GM23338 (cell line): ENCODE measurements around the gene KCNJ6. TPM values are rescaled to one million over a fixed set of nuclear protein-coding genes. Genes with fewer than 3 reads are reported as not detected.
A peak's percentile ranks its signal among the peaks of the same experiment; 100 is the strongest.

Experiments
- ATAC-seq: fragments of 200-7000 bp; cut with Tn5 transposase; 3 replicates; pipeline ENCODE4 v1.9.1; 2020
- DNase-seq: peaks from one replicate; pipeline ENCODE4 v3.0.0-alpha.2; 2015; ENCODE audit warnings: low spot score
- H2AFZ ChIP-seq: fragments of 200-600 bp; sonication (generic); 2 replicates; pipeline ENCODE4 v1.8.0; 2016; ENCODE audit warnings: antibody characterized with exemption, mild to moderate bottlenecking, moderate library complexity
- H3F3A ChIP-seq: fragments of 200-600 bp; sonication (generic); replicated peaks from 2 replicates; pipeline ENCODE4 v1.8.0; 2017; ENCODE audit warnings: antibody characterized with exemption, mixed run types, low read depth
- H3K27ac ChIP-seq: fragments of 200-600 bp; sonication (generic); 2 replicates; pipeline ENCODE4 v1.6.1; 2016; ENCODE audit warnings: low read depth
- H3K27me3 ChIP-seq: fragments of 200-600 bp; sonication (generic); 2 replicates; pipeline ENCODE4 v1.8.0; 2016; ENCODE audit warnings: mild to moderate bottlenecking, mixed run types, moderate library complexity; ENCODE audit not compliant: insufficient read depth
- H3K36me3 ChIP-seq: fragments of 200-600 bp; sonication (generic); 2 replicates; pipeline ENCODE4 v1.8.0; 2016; ENCODE audit warnings: mild to moderate bottlenecking; ENCODE audit not compliant: insufficient read depth
- H3K4me1 ChIP-seq: fragments of 200-600 bp; sonication (generic); 2 replicates; pipeline ENCODE4 v1.8.0; 2016; ENCODE audit warnings: mild to moderate bottlenecking, moderate library complexity; ENCODE audit not compliant: insufficient read depth
- H3K4me2 ChIP-seq: fragments of 200-600 bp; sonication (generic); 2 replicates; pipeline ENCODE4 v1.7.1; 2017; ENCODE audit warnings: mixed run types
- H3K4me3 ChIP-seq: fragments of 200-600 bp; sonication (generic); 2 replicates; pipeline ENCODE4 v1.6.1; 2016; ENCODE audit warnings: mixed run types
- H3K79me2 ChIP-seq: fragments of 200-600 bp; sonication (generic); replicated peaks from 2 replicates; pipeline ENCODE4 v1.8.0; 2017; ENCODE audit warnings: mild to moderate bottlenecking; ENCODE audit not compliant: insufficient read depth
- H3K9me2 ChIP-seq: fragments of 200-600 bp; sonication (generic); 2 replicates; pipeline ENCODE4 v1.8.0; 2017; ENCODE audit not compliant: insufficient read depth
- H4K20me1 ChIP-seq: fragments of 200-600 bp; sonication (generic); replicated peaks from 2 replicates; pipeline ENCODE4 v1.8.0; 2017; ENCODE audit warnings: mild to moderate bottlenecking; ENCODE audit not compliant: insufficient read depth
- H3K27ac Mint-ChIP-seq: 2 replicates; pipeline ENCODE4 v1.8.0; 2020; ENCODE audit warnings: inconsistent platforms, mild to moderate bottlenecking, moderate library complexity, mixed read lengths
- H3K27me3 Mint-ChIP-seq: 3 replicates; pipeline ENCODE4 v1.8.0; 2022; ENCODE audit warnings: low read depth, mild to moderate bottlenecking, moderate library complexity, mixed read lengths, inconsistent platforms; ENCODE audit not compliant: insufficient read depth, poor library complexity
- H3K36me3 Mint-ChIP-seq: 3 replicates; pipeline ENCODE4 v1.8.0; 2021; ENCODE audit warnings: low read depth, mild to moderate bottlenecking, inconsistent platforms, moderate library complexity, mixed read lengths
- H3K4me1 Mint-ChIP-seq: 3 replicates; pipeline ENCODE4 v1.8.0; 2020; ENCODE audit warnings: mild to moderate bottlenecking, inconsistent platforms, mixed read lengths
- H3K4me3 Mint-ChIP-seq: 3 replicates; pipeline ENCODE4 v1.8.0; 2021; ENCODE audit warnings: moderate library complexity, mild to moderate bottlenecking, inconsistent platforms, mixed read lengths
- H3K9me3 Mint-ChIP-seq: 3 replicates; pipeline ENCODE4 v1.8.0; 2020; ENCODE audit warnings: moderate library complexity, mild to moderate bottlenecking, inconsistent platforms, mixed read lengths
- CREB1 ChIP-seq: fragments of 250-450 bp; sonication (Bioruptor Pico); IDR thresholded peaks from 2 replicates; pipeline ENCODE4 v1.5.0; 2020; ENCODE audit warnings: low read depth, mild to moderate bottlenecking, moderate library complexity
- JUNB ChIP-seq: IDR thresholded peaks from one replicate; pipeline ENCODE4 v1.6.1; 2016; ENCODE audit warnings: antibody characterized with exemption; ENCODE audit not compliant: unreplicated experiment
- POLR2AphosphoS5 ChIP-seq: IDR thresholded peaks from 2 replicates; pipeline ENCODE4 v1.6.1; 2016; ENCODE audit warnings: antibody characterized with exemption, low read depth
- STAT1 ChIP-seq: IDR thresholded peaks from one replicate; pipeline ENCODE4 v1.6.1; 2016; ENCODE audit warnings: antibody characterized with exemption; ENCODE audit not compliant: unreplicated experiment
- ZNF114 ChIP-seq: fragments of 250-450 bp; sonication (Bioruptor Pico); IDR thresholded peaks from 2 replicates; pipeline ENCODE4 v1.5.0; 2020; ENCODE audit warnings: mild to moderate bottlenecking, moderate library complexity
- polyA plus RNA-seq: library from polyadenylated mRNA; unstranded; fragments of >200 nt; fragmentation: Nextera tagmentation; extraction: Ambion mirVana; gene quantifications from 2 replicates; pipeline ENCODE4 v1.2.1, GENCODE V29; 2016
- total RNA-seq: library from RNA; depleted of rRNA; stranded (reverse); fragments of >200 nt; shearing (Covaris generic); gene quantifications from 2 replicates; pipeline ENCODE4 v1.2.3, GENCODE V29; 2014
- TF ChIP-seq, protein P1 (sequence below): fragments of 250-450 bp; sonication (Bioruptor Pico); IDR thresholded peaks from 2 replicates; pipeline ENCODE4 v1.5.0; 2020; ENCODE audit warnings: mild to moderate bottlenecking, moderate library complexity
- TF ChIP-seq, protein P2 (sequence below), 2 experiments: fragments of 200-600 bp in 1 of 2; sonication (generic) in 1 of 2; conservative IDR thresholded peaks; 2 replicates each; pipeline versions ENCODE4 v1.5.1 to v1.6.1; 2016 to 2017; ENCODE audit warnings: antibody characterized with exemption in 2 of 2, low read depth in 2 of 2, mild to moderate bottlenecking in 2 of 2, moderate library complexity in 1 of 2
- TF ChIP-seq, protein P3 (sequence below): IDR thresholded peaks from 2 replicates; pipeline ENCODE4 v1.6.1; 2016; ENCODE audit warnings: antibody characterized with exemption

The KCNJ6 gene
- total and polyA plus RNA-seq, 2 experiments from 2014 or later: 0.48 to 0.52 TPM

DNA sequence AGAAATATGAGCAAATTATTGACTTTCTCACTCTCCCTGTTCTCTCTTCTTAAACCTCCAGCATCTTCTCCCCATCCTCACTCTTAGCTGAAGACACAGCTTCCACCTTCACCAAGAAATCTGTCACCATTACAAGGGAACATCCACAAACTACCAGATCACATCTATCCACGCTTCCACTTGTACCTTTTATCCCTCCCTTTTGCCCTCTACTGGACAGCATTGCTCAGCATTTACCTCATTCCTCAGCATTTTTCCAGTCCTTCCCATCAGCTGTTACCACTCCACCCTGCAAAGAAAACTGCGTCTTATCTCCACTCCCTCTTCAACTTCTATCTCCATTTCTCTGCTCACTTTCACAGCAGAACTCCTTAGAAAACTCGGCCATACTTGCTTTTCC, 42.6 kb downstream of the KCNJ6 start:
- no peak overlapping the region for H3K27ac Mint-ChIP-seq
- Histone ChIP-seq H3K36me3 (no peaks in the 10 kb centered on the region), H3K79me2 (no peaks in the 10 kb centered on the region), H2AFZ (no peak overlapping the region), H3K9me2 (peaks cover 6% of the 10 kb centered on the region; the same call in 1 of the 2 replicates), H3K4me2 (no peak overlapping the region), H3F3A (no peaks in the 10 kb centered on the region), H3K4me1 (no peaks in the 10 kb centered on the region), H3K27ac (no peak overlapping the region), H3K27me3 (no peaks in the 10 kb centered on the region), H4K20me1 (no peaks in the 10 kb centered on the region; the same call in 1 of the 2 replicates), H3K4me3 (no peak overlapping the region)
- no peaks in the 10 kb centered on the region for H3K27me3 Mint-ChIP-seq
- no peaks in the 10 kb centered on the region for H3K36me3 Mint-ChIP-seq
- H3K9me3 Mint-ChIP-seq: no peaks in the 10 kb centered on the region
- no peaks in the 10 kb centered on the region for H3K4me1 Mint-ChIP-seq
- no peak overlapping the region for H3K4me3 Mint-ChIP-seq
- ATAC-seq (peak; percentile 55), DNase-seq (peak; percentile 52)
- TF ChIP-seq STAT1 (no peak), JUNB (peak; percentile 63), POLR2AphosphoS5 (no peak), ZNF114 (CRISPR knock-in tag) (no peak), CREB1 (CRISPR knock-in tag) (no peak)
- TF ChIP-seq, protein P1, sequence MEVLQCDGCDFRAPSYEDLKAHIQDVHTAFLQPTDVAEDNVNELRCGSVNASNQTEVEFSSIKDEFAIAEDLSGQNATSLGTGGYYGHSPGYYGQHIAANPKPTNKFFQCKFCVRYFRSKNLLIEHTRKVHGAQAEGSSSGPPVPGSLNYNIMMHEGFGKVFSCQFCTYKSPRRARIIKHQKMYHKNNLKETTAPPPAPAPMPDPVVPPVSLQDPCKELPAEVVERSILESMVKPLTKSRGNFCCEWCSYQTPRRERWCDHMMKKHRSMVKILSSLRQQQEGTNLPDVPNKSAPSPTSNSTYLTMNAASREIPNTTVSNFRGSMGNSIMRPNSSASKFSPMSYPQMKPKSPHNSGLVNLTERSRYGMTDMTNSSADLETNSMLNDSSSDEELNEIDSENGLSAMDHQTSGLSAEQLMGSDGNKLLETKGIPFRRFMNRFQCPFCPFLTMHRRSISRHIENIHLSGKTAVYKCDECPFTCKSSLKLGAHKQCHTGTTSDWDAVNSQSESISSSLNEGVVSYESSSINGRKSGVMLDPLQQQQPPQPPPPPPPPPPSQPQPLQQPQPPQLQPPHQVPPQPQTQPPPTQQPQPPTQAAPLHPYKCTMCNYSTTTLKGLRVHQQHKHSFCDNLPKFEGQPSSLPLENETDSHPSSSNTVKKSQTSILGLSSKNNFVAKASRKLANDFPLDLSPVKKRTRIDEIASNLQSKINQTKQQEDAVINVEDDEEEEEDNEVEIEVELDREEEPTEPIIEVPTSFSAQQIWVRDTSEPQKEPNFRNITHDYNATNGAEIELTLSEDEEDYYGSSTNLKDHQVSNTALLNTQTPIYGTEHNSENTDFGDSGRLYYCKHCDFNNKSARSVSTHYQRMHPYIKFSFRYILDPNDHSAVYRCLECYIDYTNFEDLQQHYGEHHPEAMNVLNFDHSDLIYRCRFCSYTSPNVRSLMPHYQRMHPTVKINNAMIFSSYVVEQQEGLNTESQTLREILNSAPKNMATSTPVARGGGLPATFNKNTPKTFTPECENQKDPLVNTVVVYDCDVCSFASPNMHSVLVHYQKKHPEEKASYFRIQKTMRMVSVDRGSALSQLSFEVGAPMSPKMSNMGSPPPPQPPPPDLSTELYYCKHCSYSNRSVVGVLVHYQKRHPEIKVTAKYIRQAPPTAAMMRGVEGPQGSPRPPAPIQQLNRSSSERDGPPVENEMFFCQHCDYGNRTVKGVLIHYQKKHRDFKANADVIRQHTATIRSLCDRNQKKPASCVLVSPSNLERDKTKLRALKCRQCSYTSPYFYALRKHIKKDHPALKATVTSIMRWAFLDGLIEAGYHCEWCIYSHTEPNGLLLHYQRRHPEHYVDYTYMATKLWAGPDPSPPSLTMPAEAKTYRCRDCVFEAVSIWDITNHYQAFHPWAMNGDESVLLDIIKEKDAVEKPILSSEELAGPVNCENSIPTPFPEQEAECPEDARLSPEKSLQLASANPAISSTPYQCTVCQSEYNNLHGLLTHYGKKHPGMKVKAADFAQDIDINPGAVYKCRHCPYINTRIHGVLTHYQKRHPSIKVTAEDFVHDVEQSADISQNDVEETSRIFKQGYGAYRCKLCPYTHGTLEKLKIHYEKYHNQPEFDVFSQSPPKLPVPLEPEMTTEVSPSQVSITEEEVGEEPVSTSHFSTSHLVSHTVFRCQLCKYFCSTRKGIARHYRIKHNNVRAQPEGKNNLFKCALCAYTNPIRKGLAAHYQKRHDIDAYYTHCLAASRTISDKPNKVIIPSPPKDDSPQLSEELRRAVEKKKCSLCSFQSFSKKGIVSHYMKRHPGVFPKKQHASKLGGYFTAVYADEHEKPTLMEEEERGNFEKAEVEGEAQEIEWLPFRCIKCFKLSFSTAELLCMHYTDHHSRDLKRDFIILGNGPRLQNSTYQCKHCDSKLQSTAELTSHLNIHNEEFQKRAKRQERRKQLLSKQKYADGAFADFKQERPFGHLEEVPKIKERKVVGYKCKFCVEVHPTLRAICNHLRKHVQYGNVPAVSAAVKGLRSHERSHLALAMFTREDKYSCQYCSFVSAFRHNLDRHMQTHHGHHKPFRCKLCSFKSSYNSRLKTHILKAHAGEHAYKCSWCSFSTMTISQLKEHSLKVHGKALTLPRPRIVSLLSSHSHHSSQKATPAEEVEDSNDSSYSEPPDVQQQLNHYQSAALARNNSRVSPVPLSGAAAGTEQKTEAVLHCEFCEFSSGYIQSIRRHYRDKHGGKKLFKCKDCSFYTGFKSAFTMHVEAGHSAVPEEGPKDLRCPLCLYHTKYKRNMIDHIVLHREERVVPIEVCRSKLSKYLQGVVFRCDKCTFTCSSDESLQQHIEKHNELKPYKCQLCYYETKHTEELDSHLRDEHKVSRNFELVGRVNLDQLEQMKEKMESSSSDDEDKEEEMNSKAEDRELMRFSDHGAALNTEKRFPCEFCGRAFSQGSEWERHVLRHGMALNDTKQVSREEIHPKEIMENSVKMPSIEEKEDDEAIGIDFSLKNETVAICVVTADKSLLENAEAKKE (CRISPR knock-in tag): no peak
- TF ChIP-seq, protein P2, sequence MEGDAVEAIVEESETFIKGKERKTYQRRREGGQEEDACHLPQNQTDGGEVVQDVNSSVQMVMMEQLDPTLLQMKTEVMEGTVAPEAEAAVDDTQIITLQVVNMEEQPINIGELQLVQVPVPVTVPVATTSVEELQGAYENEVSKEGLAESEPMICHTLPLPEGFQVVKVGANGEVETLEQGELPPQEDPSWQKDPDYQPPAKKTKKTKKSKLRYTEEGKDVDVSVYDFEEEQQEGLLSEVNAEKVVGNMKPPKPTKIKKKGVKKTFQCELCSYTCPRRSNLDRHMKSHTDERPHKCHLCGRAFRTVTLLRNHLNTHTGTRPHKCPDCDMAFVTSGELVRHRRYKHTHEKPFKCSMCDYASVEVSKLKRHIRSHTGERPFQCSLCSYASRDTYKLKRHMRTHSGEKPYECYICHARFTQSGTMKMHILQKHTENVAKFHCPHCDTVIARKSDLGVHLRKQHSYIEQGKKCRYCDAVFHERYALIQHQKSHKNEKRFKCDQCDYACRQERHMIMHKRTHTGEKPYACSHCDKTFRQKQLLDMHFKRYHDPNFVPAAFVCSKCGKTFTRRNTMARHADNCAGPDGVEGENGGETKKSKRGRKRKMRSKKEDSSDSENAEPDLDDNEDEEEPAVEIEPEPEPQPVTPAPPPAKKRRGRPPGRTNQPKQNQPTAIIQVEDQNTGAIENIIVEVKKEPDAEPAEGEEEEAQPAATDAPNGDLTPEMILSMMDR (conservative IDR thresholded peaks at IDR 0.05; ENCODE audit: low read depth in 2 of 2): peak; percentile 32 to 52
- TF ChIP-seq, protein P3, sequence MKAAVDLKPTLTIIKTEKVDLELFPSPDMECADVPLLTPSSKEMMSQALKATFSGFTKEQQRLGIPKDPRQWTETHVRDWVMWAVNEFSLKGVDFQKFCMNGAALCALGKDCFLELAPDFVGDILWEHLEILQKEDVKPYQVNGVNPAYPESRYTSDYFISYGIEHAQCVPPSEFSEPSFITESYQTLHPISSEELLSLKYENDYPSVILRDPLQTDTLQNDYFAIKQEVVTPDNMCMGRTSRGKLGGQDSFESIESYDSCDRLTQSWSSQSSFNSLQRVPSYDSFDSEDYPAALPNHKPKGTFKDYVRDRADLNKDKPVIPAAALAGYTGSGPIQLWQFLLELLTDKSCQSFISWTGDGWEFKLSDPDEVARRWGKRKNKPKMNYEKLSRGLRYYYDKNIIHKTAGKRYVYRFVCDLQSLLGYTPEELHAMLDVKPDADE: no peak
